HG02798 (cell line): Measurements from ENCODE around the gene CLIC4.
"Not testable (repeated sequence)": the region's sequence is repeated elsewhere in the genome, so short reads cannot be mapped to it uniquely, and the experiment has no call there.

Experiments used
- ATAC-seq: cut with Tn5 transposase; IDR thresholded peaks from one replicate; pipeline ENCODE4 v1.9.1; 2021; ENCODE audit warnings: mild to moderate bottlenecking; ENCODE audit not compliant: unreplicated experiment, poor library complexity

CLIC4 gene

GRCh38 chr1:24769656-24770651, 24.7 kb downstream of the CLIC4 start:
- no peak for ATAC-seq

GRCh38 chr1:24770881-24771280, 25.6 kb downstream of the CLIC4 start:
- ATAC-seq: no peak

- no peak for ATAC-seq
Measured at GRCh38 chr1:24771574-24771973, 26.3 kb downstream of the CLIC4 start.

GRCh38 chr1:24773618-24774017, 28.4 kb downstream of the CLIC4 start:
- no peak for ATAC-seq

GRCh38 chr1:24775348-24775747, 30.1 kb downstream of the CLIC4 start:
- ATAC-seq: no peak

- ATAC-seq: no peak
Measured at GRCh38 chr1:24775916-24776315, 30.7 kb downstream of the CLIC4 start.

- ATAC-seq: no peak
Measured at GRCh38 chr1:24776821-24777220, 31.6 kb downstream of the CLIC4 start.

GRCh38 chr1:24778141-24778540, 32.9 kb downstream of the CLIC4 start:
- ATAC-seq: no peak

GRCh38 chr1:24779199-24779598, 34.0 kb downstream of the CLIC4 start:
- not testable (repeated sequence) for ATAC-seq

- ATAC-seq: no peak
Measured at GRCh38 chr1:24779689-24780464, 34.6 kb downstream of the CLIC4 start.

GRCh38 chr1:24780626-24781025, 35.4 kb downstream of the CLIC4 start:
- not testable (repeated sequence) for ATAC-seq

GRCh38 chr1:24782689-24783088, 37.4 kb downstream of the CLIC4 start:
- no peak for ATAC-seq

GRCh38 chr1:24783713-24784112, 38.5 kb downstream of the CLIC4 start:
- ATAC-seq: no peak

GRCh38 chr1:24786191-24786590, 40.9 kb downstream of the CLIC4 start:
- ATAC-seq: no peak

GRCh38 chr1:24790490-24790889, 45.2 kb downstream of the CLIC4 start:
- no peak for ATAC-seq

GRCh38 chr1:24793447-24794129, 48.3 kb downstream of the CLIC4 start:
- ATAC-seq: no peak

- not testable (repeated sequence) for ATAC-seq
Measured at GRCh38 chr1:24794130-24794502, 48.9 kb downstream of the CLIC4 start.

- no peak for ATAC-seq
Measured at GRCh38 chr1:24795236-24795635, 50.0 kb downstream of the CLIC4 start.

GRCh38 chr1:24796524-24796923, 51.3 kb downstream of the CLIC4 start:
- no peak for ATAC-seq

- not testable (repeated sequence) for ATAC-seq
Measured at GRCh38 chr1:24799242-24799641, 54.0 kb downstream of the CLIC4 start.

- no peak for ATAC-seq
Measured at GRCh38 chr1:24801176-24801575, 55.9 kb downstream of the CLIC4 start.
